ENCODE measurements around the gene GHR.

Gene GHR

DNA sequence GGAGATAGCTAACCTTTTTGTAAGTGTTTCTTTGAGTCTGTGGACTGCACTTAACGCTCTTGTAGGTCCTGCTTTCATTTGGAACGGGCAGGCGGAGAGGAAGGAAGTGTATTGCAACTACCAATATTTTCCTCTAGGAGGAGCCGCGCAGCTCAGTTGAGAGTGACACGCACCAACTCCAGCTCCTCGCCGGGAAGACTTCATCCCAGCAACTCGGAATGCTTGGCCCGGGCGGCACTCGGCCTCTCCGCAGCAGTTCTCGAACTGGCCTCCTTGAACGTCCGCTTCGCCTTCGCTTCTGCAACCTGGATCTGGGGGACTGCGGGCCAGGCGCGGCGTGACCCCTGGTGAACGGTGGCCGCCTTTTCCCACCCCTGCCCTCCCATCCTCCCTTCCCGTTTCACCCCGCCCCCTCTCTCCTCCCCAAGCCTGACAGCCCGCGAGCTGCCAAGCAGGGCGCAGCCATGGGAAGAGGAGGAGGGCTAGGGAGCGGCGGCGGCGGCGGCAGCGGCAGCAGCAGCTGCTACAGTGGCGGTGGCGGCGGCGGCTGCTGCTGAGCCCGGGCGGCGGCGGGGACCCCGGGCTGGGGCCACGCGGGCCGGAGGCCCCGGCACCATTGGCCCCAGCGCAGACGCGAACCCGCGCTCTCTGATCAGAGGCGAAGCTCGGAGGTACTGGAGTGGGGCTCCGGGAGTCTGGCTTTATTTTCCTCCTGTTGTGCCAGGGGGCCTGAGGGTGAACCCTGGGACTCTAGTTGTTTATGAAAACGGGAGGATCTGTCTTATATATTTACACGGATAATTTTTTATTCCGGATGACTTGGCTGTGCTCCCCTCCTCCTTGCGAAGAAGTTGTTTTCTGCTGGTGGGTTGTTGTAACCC lies at the start of gene GHR:
TSS of gene GHR (plus strand) at position 155 of the 881 bp plus-strand sequence. CDS start 142,436 bp downstream, outside the sequence.
- DNase-seq = peak; percentile 22

GRCh38 chr5:42374679-42375273 lies 48.5 kb upstream of the GHR start:
- no peak for DNase-seq

DNA sequence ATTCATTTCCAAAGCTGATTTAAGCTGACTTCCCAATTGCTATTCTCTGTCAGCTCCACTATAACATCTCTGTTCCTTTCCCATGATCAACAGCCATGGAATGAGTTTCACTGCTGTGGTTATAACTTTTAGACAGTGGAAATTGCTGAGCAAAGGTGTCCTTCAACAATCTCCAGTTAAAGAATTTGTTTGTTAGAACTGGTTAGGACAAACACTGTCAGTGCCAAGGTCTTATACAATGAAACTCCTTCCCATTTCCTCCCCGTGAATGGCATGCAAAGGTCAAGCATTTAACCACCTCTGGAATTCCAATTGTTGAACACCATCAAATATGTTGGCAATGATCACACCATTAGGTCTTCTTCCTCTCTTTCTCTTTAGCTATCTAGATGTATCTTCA lies 45.7 kb upstream of the GHR start:
- no peak for DNase-seq

DNA sequence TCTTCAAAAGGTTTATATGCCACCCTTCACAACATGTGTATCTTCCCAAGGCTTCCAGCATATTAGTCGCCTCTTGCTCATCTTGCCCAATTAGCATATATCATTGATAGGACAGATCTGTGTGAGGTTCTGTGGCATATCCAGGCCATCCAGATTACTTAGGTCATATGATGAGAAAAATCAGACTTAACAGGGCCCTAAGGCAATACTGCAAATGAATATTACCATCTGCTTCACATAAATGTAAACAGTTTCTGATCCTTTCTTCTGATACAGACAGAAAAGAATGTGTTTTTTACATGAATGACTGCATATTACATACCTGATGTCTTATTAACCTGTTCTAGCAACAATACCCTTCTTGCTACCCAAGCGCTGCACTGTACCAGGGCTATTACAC lies 41.3 kb upstream of the GHR start:
- DNase-seq = no peak

DNA sequence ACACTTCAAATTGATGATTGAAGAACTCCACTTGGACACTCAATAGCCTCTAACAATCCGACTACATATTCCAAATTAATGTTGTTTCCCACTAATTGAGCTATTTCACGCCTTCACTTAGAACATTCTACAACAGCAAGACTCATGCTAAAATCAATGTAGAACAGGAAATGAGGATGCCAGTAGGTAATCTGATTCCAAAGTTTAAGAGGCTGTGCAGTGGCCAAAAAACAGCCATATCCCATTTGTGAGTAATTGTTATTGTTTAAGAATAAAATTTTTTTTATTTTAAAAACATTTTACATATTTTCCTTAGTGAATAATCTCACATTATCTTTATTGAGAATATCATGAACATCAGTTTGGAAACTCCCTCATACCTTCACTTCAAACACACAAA lies 35.7 kb upstream of the GHR start:
- DNase-seq = no peak

- no peak for DNase-seq
Measured at GRCh38 chr5:42390115-42390514, 33.1 kb upstream of the GHR start.

DNA sequence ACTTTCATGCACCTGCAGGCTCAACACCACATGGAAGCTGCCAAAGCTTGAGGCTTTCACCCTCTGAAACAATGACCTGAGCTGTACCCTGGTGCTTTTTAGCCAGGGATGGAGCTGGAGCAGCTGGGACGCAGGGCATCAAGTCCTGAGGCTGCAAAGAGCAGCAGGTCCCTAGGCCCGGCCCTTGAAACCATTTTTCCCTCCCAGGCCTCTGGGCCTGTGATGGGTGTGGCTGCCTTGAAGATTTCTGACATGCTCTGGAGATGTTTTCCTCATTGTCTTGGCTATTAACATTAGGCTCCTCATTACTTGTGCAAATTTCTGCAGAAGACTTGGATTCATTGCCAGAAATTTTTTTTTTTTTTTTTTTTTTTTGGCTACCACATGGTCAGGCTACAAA lies 30.3 kb upstream of the GHR start:
- no peak for DNase-seq

DNA sequence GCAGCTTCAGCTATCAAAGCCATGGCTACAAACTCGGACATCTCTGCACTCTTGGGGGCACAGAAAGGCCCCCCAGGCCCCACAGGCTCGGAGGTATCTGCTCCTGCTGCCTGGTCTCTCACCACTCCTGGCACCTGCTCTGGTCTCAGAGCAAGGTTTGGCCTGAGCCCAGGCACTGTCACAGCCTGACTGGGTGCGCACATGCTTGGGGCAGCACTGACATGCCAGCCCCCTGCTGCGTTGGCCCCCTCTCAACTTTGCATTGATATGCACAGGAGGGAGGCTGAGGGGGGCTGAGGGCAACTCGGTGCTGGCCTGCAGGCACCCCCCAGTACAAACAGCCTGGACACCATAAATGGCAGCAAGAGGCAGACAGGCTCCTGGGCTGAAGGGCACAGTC lies 27.1 kb upstream of the GHR start:
- no peak for DNase-seq

DNA sequence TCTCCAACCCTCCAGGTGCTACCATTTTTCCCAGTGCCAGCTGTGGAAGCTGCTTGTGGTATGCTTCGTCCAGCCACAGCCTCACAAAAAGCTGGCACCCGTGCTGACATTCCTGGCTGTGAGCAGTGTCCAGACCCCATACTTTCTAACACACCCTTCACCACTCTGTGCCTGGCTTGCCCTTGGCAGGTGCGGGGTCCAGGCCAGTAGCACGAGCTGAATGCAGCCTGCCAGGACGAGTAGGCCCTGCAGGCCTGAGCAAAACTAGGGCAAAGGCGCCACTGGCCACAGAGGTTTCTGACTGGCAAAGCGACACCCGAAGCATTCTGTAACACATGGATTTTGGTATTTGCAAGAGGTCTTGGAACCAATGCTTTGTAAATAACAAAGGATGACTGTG lies 26.0 kb upstream of the GHR start:
- no peak for DNase-seq

DNA sequence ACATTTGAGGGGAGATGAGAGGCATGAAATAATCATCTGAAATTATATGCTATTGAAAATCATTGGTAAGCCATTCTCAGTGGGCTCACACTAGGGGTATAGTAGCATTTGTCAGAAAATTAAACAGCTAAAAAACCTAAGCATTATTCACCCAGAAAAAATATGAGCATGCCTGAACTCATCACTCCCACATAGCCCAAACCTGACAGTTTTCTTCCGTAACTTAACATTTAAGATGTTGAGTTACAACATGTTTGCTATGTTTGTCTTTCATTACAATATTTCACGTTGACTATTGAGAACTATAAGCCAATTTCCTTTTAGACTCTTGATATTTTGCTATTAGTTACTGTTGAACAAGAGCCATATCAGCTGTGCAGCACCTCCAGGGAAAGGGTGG lies 23.5 kb upstream of the GHR start:
- no peak for DNase-seq

DNA sequence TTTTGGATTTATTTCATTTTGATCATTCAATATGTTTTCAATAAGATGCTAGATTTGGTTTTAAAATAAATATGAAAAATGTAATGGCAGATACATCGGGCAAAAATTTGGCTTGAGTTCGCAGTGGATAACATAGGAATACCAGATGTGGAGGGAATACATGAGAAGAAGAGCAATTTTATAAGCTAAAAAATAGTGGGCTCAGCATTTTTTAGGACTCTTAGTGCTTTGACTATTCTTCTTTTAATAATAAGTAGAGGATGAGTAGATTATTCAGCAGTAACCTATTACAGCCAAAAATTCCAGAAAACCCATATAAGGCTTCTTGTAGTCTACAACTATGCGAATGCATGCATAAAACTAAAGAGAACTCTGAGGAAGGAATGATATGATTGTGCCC lies 22.8 kb upstream of the GHR start:
- DNase-seq = no peak

- DNase-seq = no peak
Measured at GRCh38 chr5:42403236-42403635, 20.0 kb upstream of the GHR start.

- DNase-seq = no peak
Measured at GRCh38 chr5:42404366-42404765, 18.9 kb upstream of the GHR start.

DNA sequence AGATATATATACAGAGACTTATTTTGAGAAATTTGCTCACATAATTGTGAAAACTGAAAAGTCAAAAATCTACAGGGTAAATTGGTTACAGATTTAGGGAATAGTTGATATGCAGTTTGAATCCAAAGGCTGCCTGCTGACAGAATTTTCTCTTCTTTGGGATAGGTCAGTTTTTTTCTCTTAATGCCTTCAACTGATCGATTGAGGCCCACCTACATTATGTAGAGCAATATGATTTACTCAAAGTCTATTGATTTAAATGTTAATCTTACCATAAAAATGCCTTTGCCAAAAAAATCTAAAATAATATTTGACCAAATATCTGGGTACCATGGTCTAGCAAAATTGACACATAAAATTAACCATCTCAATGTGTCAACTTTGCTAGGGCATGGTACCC lies 3.9 kb upstream of the GHR start:
- DNase-seq = no peak

DNA sequence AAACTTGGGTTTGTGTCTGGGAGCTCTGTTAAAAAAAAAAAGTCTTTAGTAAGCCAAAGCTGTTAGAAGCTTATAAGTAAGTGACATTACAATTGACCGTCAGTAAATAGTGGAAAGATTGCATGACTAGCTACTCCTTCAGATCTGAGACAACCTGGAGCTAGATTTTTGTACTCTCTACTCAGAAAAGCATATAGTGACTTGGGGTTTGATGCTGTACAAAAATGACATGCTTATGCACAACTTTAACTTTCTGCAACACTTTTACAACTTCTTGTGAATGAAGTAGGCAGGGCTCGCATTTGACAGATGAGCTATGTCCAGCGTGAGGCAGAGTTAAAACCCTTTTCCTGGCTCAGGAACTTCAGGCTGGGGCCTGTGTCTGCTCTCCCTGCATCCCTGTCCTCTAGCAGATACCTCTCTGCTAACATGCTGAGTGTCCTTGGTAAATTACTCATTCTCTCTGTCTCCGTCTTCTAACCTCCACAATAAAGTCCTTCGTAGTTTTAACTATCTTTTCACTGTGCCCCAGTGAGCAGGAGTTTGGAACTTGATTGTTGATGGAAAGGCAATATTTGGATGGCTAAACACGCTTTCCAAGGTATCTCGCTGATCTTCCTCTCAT lies 471 bp upstream of the GHR start:
- DNase-seq = no peak

DNA sequence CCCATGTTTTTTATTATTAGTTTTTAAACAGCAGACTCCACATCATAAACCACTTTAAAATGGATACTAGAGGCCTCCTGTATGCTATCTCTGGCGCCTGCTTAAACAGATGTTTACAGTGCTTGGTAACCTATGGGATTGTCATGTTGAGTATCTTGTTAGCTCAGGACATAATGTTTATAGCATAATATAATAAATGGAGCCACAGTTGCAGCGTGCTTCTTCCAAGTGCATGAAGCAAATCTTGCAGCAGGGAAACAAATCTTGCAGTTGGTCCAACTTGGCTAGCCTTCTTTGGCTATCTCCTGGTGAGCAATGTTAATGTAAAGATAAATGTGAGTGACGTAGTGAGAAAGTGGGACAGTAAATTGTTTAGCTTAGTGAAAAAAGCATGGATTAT lies 2.8 kb downstream of the GHR start:
- no peak for DNase-seq

DNA sequence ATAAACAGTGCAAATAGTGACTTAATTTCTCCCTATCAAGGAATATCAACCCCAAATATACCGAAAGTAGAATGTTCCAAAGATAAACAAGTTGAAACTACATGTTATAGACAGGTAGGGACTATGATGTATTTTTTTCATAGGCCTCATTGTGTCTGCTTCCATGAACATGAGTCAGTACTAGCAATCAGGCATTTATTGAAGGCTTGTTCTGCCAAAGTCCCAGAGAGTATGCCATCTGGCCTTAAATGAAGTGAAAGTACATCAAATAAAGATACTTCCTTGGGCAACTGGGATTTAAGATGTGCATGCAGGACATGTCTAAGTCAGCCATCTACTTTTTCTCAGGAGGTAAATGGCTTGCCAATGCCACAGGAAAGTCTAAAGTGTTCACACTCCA lies 6.5 kb downstream of the GHR start:
- no peak for DNase-seq

GRCh38 chr5:42434047-42434724 lies 10.9 kb downstream of the GHR start:
- DNase-seq = no peak

DNA sequence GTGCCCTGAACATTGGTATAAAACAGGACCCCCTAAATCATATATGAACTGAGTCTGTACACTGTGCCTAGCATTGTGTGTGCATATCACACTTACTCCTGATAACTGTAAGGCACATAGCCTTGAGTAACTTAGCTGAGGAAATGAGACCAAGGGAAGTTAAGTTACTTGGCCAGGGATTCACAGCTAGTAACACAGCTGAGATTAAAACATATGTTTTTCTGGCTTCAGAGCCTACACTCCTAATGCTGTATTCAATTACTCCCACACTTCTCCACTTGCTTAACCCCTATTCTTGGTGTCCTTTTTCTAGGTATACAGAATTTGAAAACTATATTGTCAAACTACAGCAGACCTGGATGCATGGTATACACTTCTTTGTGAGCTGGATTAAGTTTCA lies 12.8 kb downstream of the GHR start:
- DNase-seq = no peak

DNA sequence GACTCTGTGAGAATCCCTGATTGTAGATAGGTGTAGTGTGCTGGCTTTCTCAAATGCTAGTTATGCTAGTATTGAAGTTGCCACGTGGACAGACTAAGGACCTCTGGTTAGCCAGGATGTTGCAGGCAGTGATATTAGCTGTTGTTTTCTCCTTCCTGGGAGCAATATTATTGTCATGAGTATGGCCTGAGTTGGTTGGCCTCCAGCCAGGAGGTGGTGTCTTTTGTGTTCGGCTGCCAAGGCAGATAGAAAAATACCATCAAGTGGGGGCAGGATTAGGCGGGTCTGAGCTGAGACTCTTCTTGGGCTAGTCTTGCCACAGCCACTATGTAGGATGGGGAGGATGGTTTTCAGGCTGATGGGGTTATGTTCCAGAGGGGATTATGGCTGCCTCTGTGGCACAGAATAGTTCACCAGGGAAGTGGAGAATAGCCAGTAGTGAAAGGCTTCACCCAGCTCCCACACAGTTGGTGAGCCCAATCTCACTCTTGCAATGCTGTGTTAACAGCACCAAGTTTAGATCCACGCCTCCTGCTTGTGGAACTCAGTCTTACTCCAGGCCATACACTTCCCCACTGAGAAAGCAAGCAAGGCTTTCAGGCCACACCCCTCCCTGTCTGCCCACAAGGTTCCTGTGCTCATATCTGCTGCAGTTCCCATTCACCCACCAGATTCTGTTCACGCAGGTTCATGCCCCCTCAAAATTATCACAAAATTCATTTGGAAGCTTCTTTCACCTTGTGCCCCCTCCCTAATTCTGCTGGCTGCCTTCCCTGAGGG lies 31.2 kb downstream of the GHR start:
- no peak for DNase-seq

DNA sequence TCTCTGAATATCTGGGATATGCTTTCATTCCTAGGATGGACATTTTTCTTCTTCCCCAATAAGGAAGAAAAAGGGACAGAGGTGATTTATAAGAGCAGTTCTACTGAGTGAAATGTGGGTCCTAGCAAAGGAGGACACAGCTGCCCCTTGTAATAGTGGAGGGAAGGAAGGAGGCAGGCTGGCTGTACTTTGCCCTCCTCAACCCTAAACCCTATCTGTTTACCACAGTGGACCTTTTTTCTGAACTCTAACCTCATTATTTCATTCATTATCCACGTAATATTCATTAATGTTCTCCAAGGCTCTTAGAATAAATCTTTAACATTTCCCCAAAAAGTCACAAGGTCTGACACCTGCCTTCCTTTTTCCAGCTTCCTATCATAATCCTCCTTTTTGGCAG lies 37.8 kb downstream of the GHR start:
- DNase-seq = no peak

GRCh38 chr5:42461507-42461906 lies 38.3 kb downstream of the GHR start:
- DNase-seq = no peak

- no peak for DNase-seq
Measured at GRCh38 chr5:42462083-42462482, 38.8 kb downstream of the GHR start.

Measured in stimulated activated CD4-positive, alpha-beta T cell treated with anti-CD3 and anti-CD28 coated beads, Interleukin-1b, Interleukin-23, amount 100 ng/mL, for 48 hours (primary cell).